ENCODE data around the gene CDK8. TPM values are rescaled to one million over a fixed set of nuclear protein-coding genes. Genes with fewer than 3 reads are reported as not detected.

The CDK8 gene
- total and polyA plus RNA-seq, 2 experiments from 2014 or later, result 13.6 to 24.0 TPM

DNA sequence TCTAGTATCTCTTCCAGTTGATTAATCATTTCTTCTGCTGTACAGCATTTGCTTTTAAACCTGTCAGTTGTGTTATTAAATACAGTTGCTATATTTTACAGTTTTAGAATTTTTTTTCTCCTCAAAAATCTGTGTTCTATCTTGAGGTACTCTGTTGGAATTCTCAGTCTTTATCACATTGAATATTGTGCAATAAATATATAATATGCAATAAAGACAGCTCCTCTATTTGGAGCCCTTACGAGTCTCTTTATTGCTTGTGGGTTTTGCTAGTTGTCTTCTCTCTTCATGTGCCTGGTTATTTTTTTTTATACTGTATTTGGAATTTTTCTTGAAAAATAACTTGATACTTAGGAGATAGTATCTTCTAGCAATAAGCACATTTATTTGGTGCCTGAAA, 51.7 kb downstream of the CDK8 start:
- peaks cover 25% of the 10 kb centered on the region for H4K20me1 ChIP-seq (replicated peaks; ENCODE audit: insufficient read depth)
- H3K9me2 ChIP-seq (ENCODE audit: insufficient read depth), result no peaks in the 10 kb centered on the region
- no peaks in the 10 kb centered on the region for H3K4me1 ChIP-seq (ENCODE audit: insufficient read depth)
- Mint-ChIP-seq H3K9me3 (no peaks in the 10 kb centered on the region), H3K4me1 (peaks cover 14% of the 10 kb centered on the region; the same call in 2 of the 3 replicates), H3K27me3 (ENCODE audit: insufficient read depth, low read depth, poor library complexity) (no peaks in the 10 kb centered on the region), H3K36me3 (ENCODE audit: low read depth) (no peaks in the 10 kb centered on the region), H3K4me3 (no peak overlapping the region), H3K27ac (no peak overlapping the region)
- no peak overlapping the region for H2AFZ ChIP-seq
- no peaks in the 10 kb centered on the region for H3K27me3 ChIP-seq (ENCODE audit: insufficient read depth)
- no peak overlapping the region for H3K27ac ChIP-seq (ENCODE audit: low read depth)
- no peak overlapping the region for H3K4me3 ChIP-seq
- ATAC-seq (no peak), DNase-seq (ENCODE audit: low spot score) (no peak)
- H3K4me2 ChIP-seq, result no peak overlapping the region
- H3F3A ChIP-seq (replicated peaks; ENCODE audit: low read depth), result no peaks in the 10 kb centered on the region
- peaks cover 99% of the 10 kb centered on the region for H3K79me2 ChIP-seq (replicated peaks; ENCODE audit: insufficient read depth)
- H3K36me3 ChIP-seq (ENCODE audit: insufficient read depth), result no peaks in the 10 kb centered on the region
- TF ChIP-seq ZNF331 (CRISPR knock-in tag; IDR thresholded peaks at IDR 0.05; ENCODE audit: low read depth), result no peak
- no peak for TF ChIP-seq STAT1 (IDR thresholded peaks at IDR 0.05; ENCODE audit: unreplicated experiment)
- no peak for TF ChIP-seq JUNB (IDR thresholded peaks at IDR 0.05; ENCODE audit: unreplicated experiment)
- TF ChIP-seq NANOG (IDR thresholded peaks at IDR 0.05; ENCODE audit: borderline replicate concordance), result no peak
- TF ChIP-seq EZH2phosphoT487 (IDR thresholded peaks at IDR 0.05; ENCODE audit: unreplicated experiment), result no peak
- TF ChIP-seq POLR2AphosphoS5 (IDR thresholded peaks at IDR 0.05; ENCODE audit: low read depth), result no peak
- no peak for TF ChIP-seq EZH2 (IDR thresholded peaks at IDR 0.05; ENCODE audit: low read depth, unreplicated experiment)
- no peak for TF ChIP-seq CREB1 (CRISPR knock-in tag; IDR thresholded peaks at IDR 0.05; ENCODE audit: low read depth)
- TF ChIP-seq, protein P1, sequence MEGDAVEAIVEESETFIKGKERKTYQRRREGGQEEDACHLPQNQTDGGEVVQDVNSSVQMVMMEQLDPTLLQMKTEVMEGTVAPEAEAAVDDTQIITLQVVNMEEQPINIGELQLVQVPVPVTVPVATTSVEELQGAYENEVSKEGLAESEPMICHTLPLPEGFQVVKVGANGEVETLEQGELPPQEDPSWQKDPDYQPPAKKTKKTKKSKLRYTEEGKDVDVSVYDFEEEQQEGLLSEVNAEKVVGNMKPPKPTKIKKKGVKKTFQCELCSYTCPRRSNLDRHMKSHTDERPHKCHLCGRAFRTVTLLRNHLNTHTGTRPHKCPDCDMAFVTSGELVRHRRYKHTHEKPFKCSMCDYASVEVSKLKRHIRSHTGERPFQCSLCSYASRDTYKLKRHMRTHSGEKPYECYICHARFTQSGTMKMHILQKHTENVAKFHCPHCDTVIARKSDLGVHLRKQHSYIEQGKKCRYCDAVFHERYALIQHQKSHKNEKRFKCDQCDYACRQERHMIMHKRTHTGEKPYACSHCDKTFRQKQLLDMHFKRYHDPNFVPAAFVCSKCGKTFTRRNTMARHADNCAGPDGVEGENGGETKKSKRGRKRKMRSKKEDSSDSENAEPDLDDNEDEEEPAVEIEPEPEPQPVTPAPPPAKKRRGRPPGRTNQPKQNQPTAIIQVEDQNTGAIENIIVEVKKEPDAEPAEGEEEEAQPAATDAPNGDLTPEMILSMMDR (conservative IDR thresholded peaks at IDR 0.05; ENCODE audit: low read depth in 2 of 2), result no peak

DNA sequence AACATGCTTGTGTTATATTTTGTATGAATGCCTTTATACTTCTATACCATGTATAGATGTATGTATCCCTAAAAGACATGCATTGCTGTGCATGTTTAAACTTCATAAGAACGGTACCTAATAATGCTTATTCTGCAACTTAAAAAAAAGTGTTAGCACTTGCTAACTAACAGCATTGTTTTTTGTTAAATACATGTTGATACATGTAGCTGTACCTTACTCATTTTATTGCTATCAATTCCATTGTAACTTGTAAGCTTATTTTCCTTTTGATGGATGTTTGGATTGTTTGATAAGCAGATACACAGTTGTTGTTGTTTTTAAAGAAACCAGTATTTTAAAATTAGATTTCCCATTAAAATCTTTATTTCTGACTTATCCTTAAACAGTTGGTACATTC, 53.8 kb downstream of the CDK8 start:
- peaks cover 99% of the 10 kb centered on the region for H3K79me2 ChIP-seq (replicated peaks; ENCODE audit: insufficient read depth)
- no peak overlapping the region for H3K4me2 ChIP-seq
- no peaks in the 10 kb centered on the region for H3K27me3 ChIP-seq (ENCODE audit: insufficient read depth)
- H3K36me3 ChIP-seq (ENCODE audit: insufficient read depth), result no peaks in the 10 kb centered on the region
- no peak for ATAC-seq
- H3K9me2 ChIP-seq (ENCODE audit: insufficient read depth), result no peaks in the 10 kb centered on the region
- H3F3A ChIP-seq (replicated peaks; ENCODE audit: low read depth), result no peaks in the 10 kb centered on the region
- Mint-ChIP-seq H3K4me3 (no peak overlapping the region), H3K4me1 (peaks cover 6% of the 10 kb centered on the region; the same call in 2 of the 3 replicates), H3K27ac (no peak overlapping the region), H3K36me3 (ENCODE audit: low read depth) (peaks cover 7% of the 10 kb centered on the region; the same call in 1 of the 3 replicates), H3K9me3 (no peaks in the 10 kb centered on the region), H3K27me3 (ENCODE audit: insufficient read depth, low read depth, poor library complexity) (no peaks in the 10 kb centered on the region)
- H3K27ac ChIP-seq (ENCODE audit: low read depth), result no peak overlapping the region
- H3K4me1 ChIP-seq (ENCODE audit: insufficient read depth), result no peaks in the 10 kb centered on the region
- peaks cover 25% of the 10 kb centered on the region for H4K20me1 ChIP-seq (replicated peaks; ENCODE audit: insufficient read depth)
- DNase-seq (ENCODE audit: low spot score), result no peak
- H3K4me3 ChIP-seq, result no peak overlapping the region
- no peak overlapping the region for H2AFZ ChIP-seq
- TF ChIP-seq NANOG (IDR thresholded peaks at IDR 0.05; ENCODE audit: borderline replicate concordance) (no peak), EZH2phosphoT487 (IDR thresholded peaks at IDR 0.05; ENCODE audit: unreplicated experiment) (no peak), EZH2 (IDR thresholded peaks at IDR 0.05; ENCODE audit: low read depth, unreplicated experiment) (no peak), STAT1 (IDR thresholded peaks at IDR 0.05; ENCODE audit: unreplicated experiment) (no peak)
- TF ChIP-seq, protein P1 (conservative IDR thresholded peaks at IDR 0.05; ENCODE audit: low read depth in 2 of 2), result no peak
- TF ChIP-seq, protein P2, sequence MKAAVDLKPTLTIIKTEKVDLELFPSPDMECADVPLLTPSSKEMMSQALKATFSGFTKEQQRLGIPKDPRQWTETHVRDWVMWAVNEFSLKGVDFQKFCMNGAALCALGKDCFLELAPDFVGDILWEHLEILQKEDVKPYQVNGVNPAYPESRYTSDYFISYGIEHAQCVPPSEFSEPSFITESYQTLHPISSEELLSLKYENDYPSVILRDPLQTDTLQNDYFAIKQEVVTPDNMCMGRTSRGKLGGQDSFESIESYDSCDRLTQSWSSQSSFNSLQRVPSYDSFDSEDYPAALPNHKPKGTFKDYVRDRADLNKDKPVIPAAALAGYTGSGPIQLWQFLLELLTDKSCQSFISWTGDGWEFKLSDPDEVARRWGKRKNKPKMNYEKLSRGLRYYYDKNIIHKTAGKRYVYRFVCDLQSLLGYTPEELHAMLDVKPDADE (IDR thresholded peaks at IDR 0.05), result no peak

Data from GM23338 (cell line).